Smooth muscle cell (in vitro differentiated cells): ENCODE measurements around the gene CTNNA2. TPM values are rescaled to one million over a fixed set of nuclear protein-coding genes. Genes with fewer than 3 reads are reported as not detected.

Experiments
- DNase-seq: peaks from one replicate; lab custom pipeline; 2025; ENCODE audit not compliant: unreplicated experiment; lab: John Stamatoyannopoulos, UW
- H2AFZ ChIP-seq: fragments of 200-600 bp; sonication (generic); 2 replicates; pipeline ENCODE4 v1.6.0; 2016; ENCODE audit warnings: antibody characterized with exemption, low read depth, mild to moderate bottlenecking
- H3F3A ChIP-seq: fragments of 200-600 bp; sonication (generic); 2 replicates; pipeline ENCODE4 v1.6.0; 2017; ENCODE audit warnings: antibody characterized with exemption, low read depth
- H3K27ac ChIP-seq: fragments of 200-600 bp; sonication (generic); 2 replicates; pipeline ENCODE4 v1.5.1; 2016; ENCODE audit warnings: low read depth, mild to moderate bottlenecking
- H3K27me3 ChIP-seq: fragments of 200-600 bp; sonication (generic); 2 replicates; pipeline ENCODE4 v1.6.1; 2016; ENCODE audit warnings: low read depth, mild to moderate bottlenecking
- H3K36me3 ChIP-seq: fragments of 200-600 bp; sonication (generic); 2 replicates; pipeline ENCODE4 v1.5.1; 2016; ENCODE audit warnings: low read depth
- H3K4me1 ChIP-seq: fragments of 200-600 bp; sonication (generic); 2 replicates; pipeline ENCODE4 v1.5.1; 2016; ENCODE audit warnings: low read depth
- H3K4me2 ChIP-seq: fragments of 200-600 bp; sonication (generic); 2 replicates; pipeline ENCODE4 v1.6.0; 2016; ENCODE audit warnings: mild to moderate bottlenecking
- H3K4me3 ChIP-seq: fragments of 200-600 bp; sonication (generic); 2 replicates; pipeline ENCODE4 v1.5.1; 2016; ENCODE audit warnings: mild to moderate bottlenecking
- H3K79me2 ChIP-seq: fragments of 200-600 bp; sonication (generic); 2 replicates; pipeline ENCODE4 v1.6.0; 2016; ENCODE audit warnings: low read depth, mild to moderate bottlenecking
- H3K9ac ChIP-seq: fragments of 200-600 bp; sonication (generic); 2 replicates; pipeline ENCODE4 v1.6.0; 2016; ENCODE audit warnings: low read depth
- H3K9me3 ChIP-seq: fragments of 200-600 bp; sonication (generic); replicated peaks from 2 replicates; pipeline ENCODE4 v1.5.1; 2016; ENCODE audit warnings: low read depth
- H4K20me1 ChIP-seq: fragments of 200-600 bp; sonication (generic); 2 replicates; pipeline ENCODE4 v1.6.0; 2016; ENCODE audit warnings: low read depth
- CTCF ChIP-seq: fragments of 200-600 bp; sonication (generic); IDR thresholded peaks from 2 replicates; pipeline ENCODE4 v1.5.1; 2017; ENCODE audit warnings: borderline replicate concordance, mild to moderate bottlenecking, antibody characterized with exemption; ENCODE audit not compliant: insufficient read depth, poor library complexity, severe bottlenecking
- WGBS: methylation state at CpG from one replicate; pipeline ENCODE4 v1.1.7; 2016; ENCODE audit warnings: low lambda C conversion rate; 5-methylcytosine and 5-hydroxymethylcytosine counted together
- polyA plus RNA-seq: library from polyadenylated mRNA; unstranded; fragments of >200 nt; fragmentation: Nextera tagmentation; extraction: Ambion mirVana; gene quantifications from 2 replicates; pipeline ENCODE4 v1.2.1, GENCODE V29; 2016
- total RNA-seq: library from RNA; depleted of rRNA; stranded (reverse); fragments of >200 nt; gene quantifications from 2 replicates; pipeline ENCODE4 v1.2.3, GENCODE V29; 2014

The CTNNA2 gene
- total and polyA plus RNA-seq, 2 experiments from 2014 or later: not detected

- H3K4me3 ChIP-seq: no peak overlapping the region
- 31% methylated on average over 7 of the region's 7 CpGs for WGBS
These were observed 851.0 kb downstream of the CTNNA2 start for GRCh38 chr2:80363791-80364349.

GRCh38 chr2:80364524-80365212 lies 851.8 kb downstream of the CTNNA2 start:
- WGBS: 50% methylated on average over 6 of the region's 6 CpGs
- no peak overlapping the region for H3K27ac ChIP-seq

More at GRCh38 chr2:80363791-80364349, 851.0 kb downstream of the CTNNA2 start:
- H3K9me3 ChIP-seq: no peaks in the 10 kb centered on the region
- H3K4me2 ChIP-seq: no peak overlapping the region
- H3K9ac ChIP-seq: no peak overlapping the region
- H4K20me1 ChIP-seq: no peaks in the 10 kb centered on the region
- H3K27ac ChIP-seq: no peak overlapping the region
- no peak for TF ChIP-seq CTCF
- peak overlapping the region; percentile 17 for H2AFZ ChIP-seq
- H3K79me2 ChIP-seq: no peaks in the 10 kb centered on the region
- H3K36me3 ChIP-seq: no peaks in the 10 kb centered on the region
- no peaks in the 10 kb centered on the region for H3F3A ChIP-seq
- no peak for DNase-seq
- H3K27me3 ChIP-seq: peaks cover 30% of the 10 kb centered on the region
- H3K4me1 ChIP-seq: peaks cover 38% of the 10 kb centered on the region

GRCh38 chr2:80365762-80366161 lies 852.9 kb downstream of the CTNNA2 start:
- no peak overlapping the region for H3K9ac ChIP-seq
- H4K20me1 ChIP-seq: no peaks in the 10 kb centered on the region
- H3F3A ChIP-seq: no peaks in the 10 kb centered on the region
- H3K4me3 ChIP-seq: no peak overlapping the region
- no peak overlapping the region for H2AFZ ChIP-seq
- TF ChIP-seq CTCF: no peak
- no peaks in the 10 kb centered on the region for H3K79me2 ChIP-seq
- DNase-seq: no peak
- peaks cover 46% of the 10 kb centered on the region for H3K27me3 ChIP-seq
- H3K4me2 ChIP-seq: no peak overlapping the region
- H3K27ac ChIP-seq: no peak overlapping the region
- peaks cover 38% of the 10 kb centered on the region for H3K4me1 ChIP-seq
- 31% methylated on average over 3 of the region's 3 CpGs for WGBS
- H3K9me3 ChIP-seq: no peaks in the 10 kb centered on the region
- no peaks in the 10 kb centered on the region for H3K36me3 ChIP-seq

More at GRCh38 chr2:80364524-80365212, 851.8 kb downstream of the CTNNA2 start:
- no peaks in the 10 kb centered on the region for H4K20me1 ChIP-seq
- no peak overlapping the region for H3K4me2 ChIP-seq
- H3K79me2 ChIP-seq: no peaks in the 10 kb centered on the region
- H3K4me1 ChIP-seq: peaks cover 38% of the 10 kb centered on the region
- no peak overlapping the region for H3K9ac ChIP-seq
- no peaks in the 10 kb centered on the region for H3K36me3 ChIP-seq
- peaks cover 38% of the 10 kb centered on the region for H3K27me3 ChIP-seq
- H3K9me3 ChIP-seq: no peaks in the 10 kb centered on the region
- H3F3A ChIP-seq: no peaks in the 10 kb centered on the region
- no peak for TF ChIP-seq CTCF
- DNase-seq: no peak
- H2AFZ ChIP-seq: no peak overlapping the region
- no peak overlapping the region for H3K4me3 ChIP-seq
